Thyroid gland (tissue), 4 donors: Measurements from ENCODE around the gene BIRC3.

Source experiments
- CTCF ChIP-seq, 6 experiments: fragments of 200-600 bp in 3 of 6; fragments of 450-650 bp in 3 of 6; sonication (generic) in 3 of 6; IDR thresholded peaks; one replicate each; pipeline ENCODE4 v1.5.1; 2016 to 2019; ENCODE audit warnings: antibody characterized with exemption in 6 of 6, mild to moderate bottlenecking in 2 of 6, inconsistent platforms in 1 of 6, moderate library complexity in 1 of 6
- POLR2A ChIP-seq, 2 donors: fragments of 450-650 bp; IDR thresholded peaks; one replicate each; pipeline ENCODE4 v1.6.1; 2017; ENCODE audit warnings: antibody characterized with exemption in 2 of 2, mild to moderate bottlenecking in 2 of 2, moderate library complexity in 1 of 2

GRCh38 chr11:102383839-102384238 lies 66.6 kb downstream of the BIRC3 start:
- TF ChIP-seq CTCF (IDR thresholded peaks at IDR 0.05), result no peak
- no peak for TF ChIP-seq POLR2A (IDR thresholded peaks at IDR 0.05)
